Tongue (tissue), 2 donors: ENCODE data around the gene UHMK1. TPM values are rescaled to one million over a fixed set of nuclear protein-coding genes. Genes with fewer than 3 reads are reported as not detected.
"Not testable (repeated sequence)": the region's sequence is repeated elsewhere in the genome, so short reads cannot be mapped to it uniquely, and the experiment has no call there.

Experiments
- DNase-seq: peaks from one replicate; pipeline ENCODE4 v3.0.0-alpha.2; 2015
- total RNA-seq: library from RNA; depleted of rRNA; stranded (reverse); fragments of >200 nt; gene quantifications from one replicate; pipeline ENCODE4 v1.2.3, GENCODE V29; 2014

UHMK1 gene, protein sequence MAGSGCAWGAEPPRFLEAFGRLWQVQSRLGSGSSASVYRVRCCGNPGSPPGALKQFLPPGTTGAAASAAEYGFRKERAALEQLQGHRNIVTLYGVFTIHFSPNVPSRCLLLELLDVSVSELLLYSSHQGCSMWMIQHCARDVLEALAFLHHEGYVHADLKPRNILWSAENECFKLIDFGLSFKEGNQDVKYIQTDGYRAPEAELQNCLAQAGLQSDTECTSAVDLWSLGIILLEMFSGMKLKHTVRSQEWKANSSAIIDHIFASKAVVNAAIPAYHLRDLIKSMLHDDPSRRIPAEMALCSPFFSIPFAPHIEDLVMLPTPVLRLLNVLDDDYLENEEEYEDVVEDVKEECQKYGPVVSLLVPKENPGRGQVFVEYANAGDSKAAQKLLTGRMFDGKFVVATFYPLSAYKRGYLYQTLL
- total RNA-seq, result 51.7 TPM

DNA sequence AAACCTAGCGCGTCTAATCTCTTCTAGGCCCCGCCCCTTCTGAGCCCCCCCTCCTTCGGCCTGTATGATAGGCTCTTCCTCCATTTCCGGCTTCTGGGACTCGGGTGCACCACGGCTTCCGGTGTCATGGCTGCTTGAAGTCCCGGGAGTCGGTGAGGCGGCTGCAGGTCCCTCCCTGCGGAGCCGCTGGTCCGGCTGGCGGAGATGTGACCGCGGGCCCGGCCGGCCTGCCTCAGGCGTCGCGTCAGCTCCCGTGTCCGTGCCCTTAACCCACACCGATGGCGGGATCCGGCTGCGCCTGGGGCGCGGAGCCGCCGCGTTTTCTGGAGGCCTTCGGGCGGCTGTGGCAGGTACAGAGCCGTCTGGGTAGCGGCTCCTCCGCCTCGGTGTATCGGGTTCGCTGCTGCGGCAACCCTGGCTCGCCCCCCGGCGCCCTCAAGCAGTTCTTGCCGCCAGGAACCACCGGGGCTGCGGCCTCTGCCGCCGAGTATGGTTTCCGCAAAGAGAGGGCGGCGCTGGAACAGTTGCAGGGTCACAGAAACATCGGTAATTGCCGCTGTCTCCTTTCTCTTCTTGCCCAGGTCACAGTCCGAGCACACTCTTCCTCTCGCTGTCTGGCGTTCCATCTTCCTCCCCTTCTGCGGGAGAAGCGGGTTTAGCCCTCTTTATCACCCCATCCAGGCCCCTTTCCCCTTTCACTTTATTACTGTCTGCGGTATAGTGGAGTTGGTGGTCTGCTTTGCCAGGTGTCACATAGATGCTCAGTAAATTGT lies at the start of gene UHMK1:
Gene UHMK1, plus strand, starts transcription at position 96 of the 773 bp plus-strand sequence. Its CDS starts 183 bp downstream, at position 279.
- peak; percentile 97 for DNase-seq

DNA sequence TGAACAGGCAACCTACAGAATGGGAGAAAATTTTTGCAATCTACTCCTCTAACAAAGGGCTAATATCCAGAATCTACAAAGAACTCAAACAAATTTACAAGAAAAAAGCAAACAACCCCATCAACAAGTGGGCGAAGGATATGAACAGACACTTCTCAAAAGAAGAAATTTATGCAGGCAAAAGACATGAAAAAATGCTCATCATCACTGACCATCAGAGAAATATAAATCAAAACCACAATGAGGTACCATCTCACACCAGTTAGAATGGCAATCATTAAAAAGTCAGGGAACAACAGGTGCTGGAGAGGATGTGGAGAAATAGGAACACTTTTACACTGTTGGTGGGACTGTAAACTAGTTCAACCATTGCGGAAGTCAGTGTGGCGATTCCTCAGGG lies 43.3 kb upstream of the UHMK1 start:
- DNase-seq, result not testable (repeated sequence)

DNA sequence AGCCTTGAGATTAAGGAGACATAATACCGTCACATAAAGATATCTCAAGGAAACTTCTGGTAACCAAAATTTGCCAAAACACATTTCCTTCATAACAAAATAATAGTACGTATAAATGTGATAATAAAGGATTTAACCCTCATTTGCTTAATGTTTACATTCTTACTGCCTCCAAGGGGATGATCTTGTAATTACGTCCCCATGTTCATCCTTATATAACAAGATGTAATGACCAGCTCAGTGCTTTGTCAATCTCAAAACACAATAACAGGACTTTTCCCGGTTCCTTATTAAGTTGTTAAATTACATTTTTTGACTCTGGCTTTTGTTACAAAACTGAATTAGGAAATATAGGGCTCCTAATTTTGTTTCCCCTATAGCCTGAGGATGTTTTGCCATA lies 41.3 kb upstream of the UHMK1 start:
- DNase-seq, result no peak

DNA sequence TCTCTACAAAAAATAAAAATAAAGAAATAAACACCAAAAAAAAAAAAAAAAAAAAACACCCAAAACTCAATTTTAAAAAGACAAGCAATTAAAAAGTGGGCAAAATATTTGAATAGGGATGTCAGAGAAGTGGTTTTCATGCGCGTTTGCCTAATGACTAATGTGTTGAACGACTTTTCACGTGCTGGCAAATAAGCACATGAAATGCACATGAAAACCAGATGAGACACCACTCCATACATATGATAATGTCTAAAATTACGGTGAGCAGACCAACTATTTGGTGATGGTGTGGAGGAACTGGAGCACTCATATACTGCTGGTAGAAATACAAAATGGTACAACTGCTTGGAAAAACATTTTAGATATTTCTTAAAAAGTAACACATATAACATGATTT lies 39.4 kb upstream of the UHMK1 start:
- no peak for DNase-seq

DNA sequence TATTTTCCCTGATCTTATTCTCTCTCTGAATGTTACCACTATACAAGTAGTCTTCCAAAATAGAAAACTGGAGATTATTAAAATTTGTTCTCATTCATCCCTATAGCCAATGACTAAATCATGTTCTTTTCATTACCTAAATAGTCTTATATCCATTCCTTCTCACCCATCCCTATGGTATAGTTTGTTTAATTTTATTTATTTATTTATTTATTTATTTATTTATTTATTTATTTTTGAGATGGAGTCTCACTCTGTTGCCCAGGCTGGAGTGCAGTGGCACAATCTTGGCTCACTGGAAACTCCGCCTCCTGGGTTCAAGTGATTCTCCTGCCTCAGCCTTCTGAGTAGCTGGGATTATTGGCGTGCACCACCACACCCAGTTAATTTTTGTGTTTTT lies 35.2 kb upstream of the UHMK1 start:
- not testable (repeated sequence) for DNase-seq

DNA sequence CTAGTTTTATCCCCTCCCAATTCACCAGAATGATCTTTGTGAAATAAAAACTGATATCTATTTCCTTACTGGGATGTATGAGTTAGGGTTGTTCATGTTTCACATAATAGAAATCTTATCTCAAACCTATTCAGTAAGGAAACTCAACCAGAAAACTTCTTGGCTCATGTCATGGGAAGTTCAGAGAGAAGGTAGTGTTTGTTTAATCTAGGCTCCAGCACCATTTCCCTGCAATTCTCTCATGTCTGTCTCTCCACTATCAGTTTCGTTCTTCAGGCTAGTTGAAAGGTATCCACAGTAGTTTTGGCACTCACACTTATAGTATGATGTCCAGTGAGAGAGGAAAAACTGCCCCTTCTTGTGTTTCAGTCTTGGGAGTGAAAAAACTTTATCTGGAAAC lies 34.6 kb upstream of the UHMK1 start:
- DNase-seq, result no peak

DNA sequence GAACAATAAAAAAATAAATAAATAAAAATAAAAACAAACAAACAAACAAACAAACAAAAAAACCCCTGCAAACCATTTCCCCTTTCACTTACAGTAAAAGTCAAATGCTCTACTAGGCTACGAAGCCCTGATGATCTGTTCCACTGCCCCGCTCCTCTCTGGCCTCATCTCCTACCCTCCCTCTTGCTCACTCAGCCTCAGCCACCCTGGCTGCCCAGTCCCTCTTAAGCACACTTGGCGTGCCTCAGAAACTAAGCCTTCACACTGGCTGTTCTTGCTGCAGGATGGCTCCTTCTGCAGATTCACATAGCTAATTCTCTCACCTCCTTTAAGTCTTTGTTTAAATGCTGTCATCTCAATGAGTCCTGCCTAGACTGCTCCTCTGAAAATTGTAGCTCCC lies 30.8 kb upstream of the UHMK1 start:
- DNase-seq, result no peak

DNA sequence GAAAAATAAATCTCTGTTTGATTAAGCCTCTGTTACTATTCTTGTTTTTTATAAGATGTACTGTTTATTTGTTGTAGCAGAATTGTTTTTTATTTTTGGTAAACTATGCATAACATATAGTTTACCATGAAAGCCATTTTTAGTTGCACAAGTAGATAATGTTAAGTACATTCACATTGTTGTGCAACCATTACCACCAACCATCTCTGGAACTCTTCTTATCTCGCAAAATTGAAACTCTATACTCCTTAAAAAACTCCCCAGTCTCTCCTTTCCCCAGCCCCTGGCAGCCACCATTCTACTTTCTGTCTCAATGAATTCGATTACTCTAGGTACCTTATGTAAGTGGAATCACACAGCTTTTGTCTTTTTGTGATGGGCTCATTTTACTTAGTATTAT lies 27.4 kb upstream of the UHMK1 start:
- no peak for DNase-seq

DNA sequence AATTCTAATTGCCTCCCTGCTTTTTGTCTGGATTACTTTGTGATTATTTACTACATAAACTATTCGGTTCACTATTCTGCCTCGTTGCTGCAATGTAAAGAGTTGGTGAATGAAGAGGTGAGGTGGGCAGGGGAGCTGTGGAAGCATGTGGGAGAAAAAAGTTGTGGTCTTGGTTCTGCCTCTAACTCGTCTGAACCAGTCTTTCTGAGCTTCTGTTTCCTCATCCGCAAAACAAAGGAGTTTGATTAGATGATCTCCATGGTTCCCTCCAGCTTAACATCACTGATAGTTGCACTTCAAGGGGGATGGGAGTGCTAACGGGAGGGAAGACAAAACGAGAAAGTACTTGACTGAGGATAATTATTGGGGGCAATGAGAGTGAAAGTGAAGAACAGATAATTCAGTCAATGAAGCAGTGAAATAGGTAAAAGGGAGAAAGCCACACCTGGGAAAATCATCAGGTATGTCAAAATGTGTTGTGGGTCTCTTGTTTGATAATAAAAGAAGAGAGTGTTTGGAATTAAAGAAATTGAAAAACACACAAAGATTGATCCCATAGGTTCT lies 26.2 kb upstream of the UHMK1 start:
- DNase-seq, result no peak

DNA sequence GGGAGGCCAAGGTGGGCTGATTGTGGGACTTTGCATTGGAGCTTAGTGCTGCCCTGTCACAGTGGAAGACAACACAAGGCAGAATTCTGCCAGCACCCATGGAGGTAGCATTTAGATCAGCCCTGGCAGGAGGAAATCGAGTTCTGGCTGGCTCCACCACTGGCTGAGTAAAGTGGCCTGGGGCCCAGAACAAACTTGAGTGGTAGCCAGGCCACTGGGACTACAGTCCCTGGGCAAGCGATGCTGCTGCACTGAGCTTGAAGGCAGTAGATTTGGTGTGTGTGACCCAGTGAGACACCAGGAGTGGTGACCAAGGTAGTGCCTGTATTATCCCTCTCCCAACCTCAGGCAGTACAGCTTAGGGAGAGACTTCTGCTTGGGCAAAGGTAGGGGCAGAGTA lies 22.5 kb upstream of the UHMK1 start:
- DNase-seq, result no peak

DNA sequence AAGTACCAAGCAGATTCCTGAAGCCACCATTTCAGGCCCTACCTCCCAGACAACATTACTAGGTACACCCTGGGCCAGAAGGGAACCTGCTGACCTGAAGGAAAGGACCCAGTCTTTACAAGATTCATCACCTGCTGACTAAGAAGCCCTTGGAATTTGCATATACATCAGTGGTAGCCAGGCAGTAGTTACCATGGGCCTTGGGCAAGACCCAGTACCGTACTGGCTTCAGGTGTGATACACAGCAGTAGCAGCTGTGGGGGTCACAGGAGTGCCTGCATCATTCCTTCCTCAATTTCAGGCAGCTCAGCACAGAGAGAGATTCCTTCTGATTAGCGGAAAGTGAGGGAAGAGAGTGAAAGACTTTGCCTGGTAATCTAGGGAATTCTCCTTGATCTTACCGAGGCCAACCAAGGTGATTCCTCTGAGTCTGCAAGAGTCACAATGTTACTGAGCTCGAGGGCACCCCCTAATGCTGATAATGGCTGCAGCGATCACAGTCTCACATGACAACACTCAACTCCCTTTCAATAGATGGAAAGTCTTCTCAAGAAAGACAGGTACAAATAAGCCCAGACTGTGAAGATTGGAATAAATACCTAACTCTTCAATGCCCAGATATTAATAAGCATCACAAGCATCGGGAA lies 22.0 kb upstream of the UHMK1 start:
- no peak for DNase-seq

DNA sequence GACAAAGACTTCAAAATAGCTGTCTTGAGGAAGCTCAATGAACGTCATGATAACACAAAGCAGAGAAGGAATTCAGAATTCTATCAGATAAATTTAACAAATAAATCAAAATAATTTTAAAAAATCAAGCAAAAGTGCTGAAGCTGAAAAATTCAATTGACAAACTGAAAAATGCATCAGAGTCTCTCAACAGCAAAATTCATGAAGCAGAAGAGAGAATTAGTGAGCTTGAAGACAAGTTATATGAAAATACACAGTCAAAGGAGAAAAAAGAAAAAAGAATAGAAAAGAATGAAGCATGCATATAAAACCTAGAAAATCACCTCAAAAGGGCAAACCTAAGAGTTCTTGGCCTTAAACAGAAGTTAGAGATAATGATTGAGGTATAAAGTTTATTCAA lies 21.0 kb upstream of the UHMK1 start:
- no peak for DNase-seq

DNA sequence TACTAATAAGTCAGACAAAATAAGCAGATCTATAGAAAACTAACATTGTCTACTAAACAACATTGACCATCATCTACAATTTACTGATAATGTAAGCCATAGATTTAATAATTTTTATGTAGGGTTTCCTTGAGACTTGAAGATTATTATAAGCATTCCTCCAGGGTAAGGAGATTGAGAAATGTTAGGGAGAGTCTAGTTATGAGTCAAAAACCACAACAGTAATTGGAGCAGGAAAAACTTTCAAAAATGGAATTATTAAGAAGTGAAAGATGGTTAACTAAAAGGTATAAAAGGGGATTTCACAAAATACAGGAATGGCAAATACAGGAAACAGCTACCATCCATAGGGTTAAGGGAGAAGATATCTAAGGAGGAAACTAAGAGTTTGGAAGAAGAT lies 12.4 kb upstream of the UHMK1 start:
- no peak for DNase-seq

DNA sequence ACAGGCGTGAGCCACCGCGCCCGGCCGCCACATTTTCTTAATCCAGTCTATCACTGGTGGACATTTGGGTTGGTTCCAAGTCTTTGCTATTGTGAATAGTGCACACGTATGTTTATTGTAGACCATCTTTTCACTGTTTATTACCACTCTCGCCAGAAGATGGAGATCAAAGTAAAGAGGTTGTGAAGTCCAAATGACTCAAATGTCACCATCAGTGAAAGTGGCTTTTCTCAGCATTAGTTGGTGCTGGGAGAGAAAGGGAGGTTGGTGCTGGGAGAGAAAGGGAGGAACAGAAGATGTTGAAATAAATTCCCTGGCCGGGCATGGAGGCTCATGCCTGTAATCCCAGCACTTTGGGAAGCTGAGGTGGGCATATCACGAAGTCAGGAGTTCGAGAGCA lies 10.4 kb upstream of the UHMK1 start:
- DNase-seq, result no peak

DNA sequence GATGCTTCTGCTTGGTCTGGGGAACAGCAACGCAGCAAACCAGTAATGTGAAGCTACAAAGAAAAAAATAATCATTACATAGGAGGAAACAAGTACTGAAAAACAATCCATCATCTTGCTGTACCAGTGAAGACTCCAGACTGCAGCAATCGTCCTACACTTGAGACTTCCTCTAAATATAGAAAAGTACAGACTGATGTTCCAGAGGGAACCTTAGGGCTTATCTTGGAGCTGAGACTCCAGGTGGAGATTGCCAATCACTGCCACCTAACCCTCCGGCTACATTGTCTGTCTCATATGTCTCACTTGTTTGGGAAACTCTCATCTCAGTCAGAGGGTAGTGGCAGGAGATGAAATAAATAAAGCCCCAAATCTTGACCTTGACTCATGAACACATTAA lies 9.4 kb upstream of the UHMK1 start:
- no peak for DNase-seq

DNA sequence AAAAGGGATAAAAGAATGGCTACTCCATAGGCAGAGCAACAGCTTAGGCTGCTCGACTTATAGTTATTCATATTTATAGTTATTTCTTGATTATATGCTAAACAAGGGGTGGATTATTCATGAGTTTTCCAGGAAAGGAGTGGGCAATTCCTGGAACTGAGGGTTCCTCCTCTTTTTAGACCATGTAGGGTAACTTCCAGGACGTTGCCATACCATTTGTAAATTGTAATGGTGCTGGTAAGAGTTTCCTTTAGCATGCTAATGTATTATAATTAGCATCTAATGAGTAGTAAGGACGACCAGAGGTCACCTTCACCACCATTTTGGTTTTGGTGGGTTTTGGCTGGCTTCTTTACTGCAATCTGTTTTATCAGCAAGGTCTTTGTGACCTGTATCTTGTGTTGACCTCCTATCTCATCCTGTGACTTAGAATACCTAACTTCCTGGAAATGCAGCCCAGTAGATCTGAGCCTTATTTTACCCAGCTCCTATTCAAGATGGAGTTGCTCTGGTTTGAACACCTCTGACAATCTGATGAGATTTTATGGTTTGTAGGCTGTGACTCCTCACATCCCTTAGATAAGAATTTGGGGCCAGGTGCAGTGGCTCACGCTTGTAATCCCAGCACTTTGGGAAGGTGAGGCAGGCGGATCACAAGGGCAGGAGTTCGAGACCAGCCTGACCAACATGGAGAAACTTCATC lies 1.9 kb upstream of the UHMK1 start:
- DNase-seq, result not testable (repeated sequence)

DNA sequence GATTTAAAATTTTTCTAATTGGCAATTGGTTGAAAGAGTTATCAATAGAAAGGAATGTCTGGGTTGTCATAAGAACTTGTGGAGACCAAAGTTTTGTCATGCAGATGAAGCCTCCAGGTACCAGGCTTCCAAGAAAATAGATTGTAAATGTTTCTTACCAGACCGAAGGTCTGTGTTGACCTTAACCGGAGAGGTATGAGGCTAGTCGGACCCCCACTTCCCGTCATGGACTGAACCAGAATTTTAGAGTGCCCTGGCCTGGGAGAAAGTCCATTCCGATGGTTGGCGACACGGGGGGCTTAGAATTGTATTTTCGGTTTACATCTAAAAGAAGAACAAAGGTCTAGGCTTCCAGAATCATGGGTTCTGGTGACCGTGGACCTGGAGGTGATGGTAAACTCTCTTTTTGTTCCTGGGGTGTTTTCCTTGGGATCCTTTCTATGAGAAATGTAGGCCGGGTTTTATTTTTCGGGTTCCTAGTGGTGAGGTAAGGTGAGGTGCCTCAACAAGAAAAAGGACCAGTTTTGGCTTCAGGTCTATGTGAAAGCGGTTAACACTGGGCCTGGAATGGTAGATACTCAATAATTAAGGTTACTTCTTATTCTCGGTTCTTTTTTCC lies 405 bp upstream of the UHMK1 start:
- DNase-seq, result no peak

DNA sequence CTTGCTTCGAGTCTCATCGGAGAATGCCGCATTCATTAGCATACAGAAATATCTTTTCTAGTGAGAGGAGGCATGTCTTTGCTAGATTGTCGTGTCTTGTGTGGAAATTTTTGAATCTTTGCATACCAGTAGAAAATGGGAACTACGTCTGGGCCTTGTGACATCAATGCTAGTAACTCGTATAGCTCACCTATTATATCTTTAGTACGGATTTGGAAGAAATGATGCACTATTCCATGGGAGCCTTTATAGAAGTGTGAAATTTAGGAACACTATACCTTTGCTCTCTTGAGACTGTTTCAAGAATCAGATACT lies 835 bp downstream of the UHMK1 start:
- DNase-seq, result no peak

DNA sequence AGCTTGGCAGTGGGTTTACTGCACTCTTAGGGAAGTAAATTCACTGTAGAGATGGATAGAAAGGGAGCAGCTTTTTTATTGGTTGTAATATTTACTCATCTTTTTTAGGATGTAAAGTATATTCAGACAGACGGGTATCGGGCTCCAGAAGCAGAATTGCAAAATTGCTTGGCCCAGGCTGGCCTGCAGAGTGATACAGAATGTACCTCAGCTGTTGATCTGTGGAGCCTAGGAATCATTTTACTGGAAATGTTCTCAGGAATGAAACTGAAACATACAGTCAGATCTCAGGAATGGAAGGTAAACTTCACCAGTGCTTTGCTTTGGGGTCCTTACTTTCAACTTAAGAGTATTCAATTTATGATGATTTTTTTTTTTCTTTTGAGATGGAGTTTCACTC lies 3.2 kb downstream of the UHMK1 start:
- no peak for DNase-seq

DNA sequence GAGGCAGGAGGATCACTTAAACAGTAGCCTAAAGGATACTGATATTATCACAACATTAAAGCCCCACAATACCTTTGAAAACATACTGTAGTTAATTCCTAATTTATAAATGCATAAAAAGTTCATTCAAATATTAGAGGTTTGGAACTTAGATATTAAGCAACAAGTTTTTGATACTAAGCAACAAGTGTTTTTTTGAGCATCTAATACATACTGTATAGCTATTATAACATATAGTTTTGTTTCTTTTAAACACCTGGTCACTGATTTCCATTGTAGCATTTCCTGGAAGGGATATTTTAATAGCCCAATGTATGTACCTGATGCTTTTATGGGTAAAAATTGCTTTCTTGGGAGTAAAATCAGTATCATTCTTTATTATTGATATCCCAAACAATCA lies 4.5 kb downstream of the UHMK1 start:
- DNase-seq, result no peak

DNA sequence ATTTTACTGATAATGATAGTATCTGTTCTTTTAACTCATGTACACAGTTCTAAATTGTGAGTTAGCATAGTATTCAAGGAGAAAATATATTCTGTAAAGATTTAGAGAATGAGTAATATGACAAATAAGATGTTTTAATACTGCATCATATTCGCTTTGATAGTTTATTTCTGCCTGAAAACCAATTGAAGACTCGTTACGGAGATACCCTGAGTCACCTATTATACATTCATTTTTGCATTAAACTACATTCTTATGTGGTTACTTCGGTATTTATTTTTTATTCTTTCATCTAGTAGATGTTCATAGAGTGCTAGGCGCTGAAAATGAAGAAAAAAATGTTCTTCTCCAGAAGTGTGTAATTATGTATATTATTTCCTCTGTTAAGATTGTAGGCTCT lies 5.3 kb downstream of the UHMK1 start:
- no peak for DNase-seq

DNA sequence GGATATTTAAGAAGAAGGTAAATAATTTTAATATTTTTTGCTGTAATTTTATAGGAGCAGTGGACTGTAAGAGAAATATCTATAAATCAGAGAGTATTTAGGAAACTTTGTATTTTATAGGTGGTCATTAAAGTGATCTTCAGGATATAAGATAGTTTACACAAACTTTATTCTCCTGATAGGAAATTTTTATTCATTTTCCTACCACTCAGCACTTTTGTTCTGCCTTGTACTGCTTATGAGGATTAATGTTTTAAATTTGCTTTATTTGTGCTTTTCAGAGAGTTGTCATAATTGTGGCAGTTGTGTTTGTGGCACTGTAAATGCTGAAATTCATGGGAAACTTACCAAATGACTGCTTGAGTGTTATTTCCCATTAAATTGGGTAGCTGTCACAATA lies 29.7 kb downstream of the UHMK1 start:
- DNase-seq, result no peak
